Measurements from ENCODE around the gene CEP43.

Gene CEP43

GRCh38 chr6:166999145-166999883 is at the start of gene CEP43:
Gene CEP43 (plus strand): TSS chr6:166999397. CDS start chr6:166999413, 16 bp downstream.
- peak; percentile 88 for DNase-seq

GRCh38 chr6:166949528-166950442 is 49.4 kb upstream of the CEP43 start:
- DNase-seq, result no peak

- peak; percentile 44 for DNase-seq
Measured at GRCh38 chr6:166950443-166950821, 48.8 kb upstream of the CEP43 start.

GRCh38 chr6:166950892-166951669 is 48.1 kb upstream of the CEP43 start:
- peak; percentile 86 for DNase-seq

- no peak for DNase-seq
Measured at GRCh38 chr6:166951670-166952060, 47.5 kb upstream of the CEP43 start.

- peak; percentile 28 for DNase-seq
Measured at GRCh38 chr6:166952121-166952520, 47.1 kb upstream of the CEP43 start.

- DNase-seq, result peak; percentile 52
Measured at GRCh38 chr6:166952567-166953486, 46.4 kb upstream of the CEP43 start.

GRCh38 chr6:166954118-166954713 is 45.0 kb upstream of the CEP43 start:
- DNase-seq, result no peak

- peak; percentile 35 for DNase-seq
Measured at GRCh38 chr6:166955121-166955864, 43.9 kb upstream of the CEP43 start.

- DNase-seq, result no peak
Measured at GRCh38 chr6:166955865-166956443, 43.2 kb upstream of the CEP43 start.

- DNase-seq, result peak; percentile 99
Measured at GRCh38 chr6:166956444-166957086, 42.6 kb upstream of the CEP43 start, which contains the start of gene RNASET2. Gene RNASET2 (minus strand): TSS chr6:166956550. CDS start chr6:166956182, 368 bp downstream.

- DNase-seq, result peak; percentile 52
Measured at GRCh38 chr6:166957087-166957804, 42.0 kb upstream of the CEP43 start.

GRCh38 chr6:166957805-166958076 is 41.5 kb upstream of the CEP43 start:
- no peak for DNase-seq

GRCh38 chr6:166958926-166959861 is 40.0 kb upstream of the CEP43 start:
- peak; percentile 54 for DNase-seq

GRCh38 chr6:166959911-166960608 is 39.1 kb upstream of the CEP43 start:
- no peak for DNase-seq

GRCh38 chr6:166960609-166960978 is 38.6 kb upstream of the CEP43 start:
- DNase-seq, result no peak

GRCh38 chr6:166966268-166966667 is 32.9 kb upstream of the CEP43 start:
- DNase-seq, result no peak
